Islet precursor cell (in vitro differentiated cells): Measurements from ENCODE around the gene L1CAM.

Source experiments
- DNase-seq: peaks from one replicate; pipeline ENCODE4 v3.0.0-alpha.2; 2018

L1CAM gene

GRCh38 chrX:153922932-153923857 is 37.2 kb upstream of the L1CAM start:
- no peak for DNase-seq

- DNase-seq: no peak
Measured at GRCh38 chrX:153921511-153922446, 35.8 kb upstream of the L1CAM start.

- no peak for DNase-seq
Measured at GRCh38 chrX:153921070-153921469, 35.1 kb upstream of the L1CAM start.

- no peak for DNase-seq
Measured at GRCh38 chrX:153920546-153920945, 34.6 kb upstream of the L1CAM start.

DNA sequence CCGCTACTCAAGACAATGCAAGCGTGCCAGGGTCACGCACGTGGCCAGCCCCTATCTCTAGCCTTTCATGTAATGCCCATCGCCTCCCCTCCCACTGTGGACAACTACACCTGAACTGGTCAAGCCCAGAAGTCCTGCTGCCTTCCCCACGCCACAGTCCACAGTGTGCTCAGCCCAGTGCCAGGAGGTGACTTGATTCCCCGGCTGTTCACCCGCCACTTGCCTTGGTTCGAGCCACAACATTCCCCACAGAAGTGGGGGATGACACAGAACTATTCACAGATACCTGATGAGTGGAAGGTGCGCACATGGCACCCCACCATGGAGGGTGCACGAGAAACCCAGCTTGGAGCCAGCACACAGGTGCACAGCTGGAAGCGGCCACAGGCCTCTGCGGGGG is 33.3 kb upstream of the L1CAM start:
- no peak for DNase-seq

- DNase-seq: no peak
Measured at GRCh38 chrX:153917869-153918268, 31.9 kb upstream of the L1CAM start.

DNA sequence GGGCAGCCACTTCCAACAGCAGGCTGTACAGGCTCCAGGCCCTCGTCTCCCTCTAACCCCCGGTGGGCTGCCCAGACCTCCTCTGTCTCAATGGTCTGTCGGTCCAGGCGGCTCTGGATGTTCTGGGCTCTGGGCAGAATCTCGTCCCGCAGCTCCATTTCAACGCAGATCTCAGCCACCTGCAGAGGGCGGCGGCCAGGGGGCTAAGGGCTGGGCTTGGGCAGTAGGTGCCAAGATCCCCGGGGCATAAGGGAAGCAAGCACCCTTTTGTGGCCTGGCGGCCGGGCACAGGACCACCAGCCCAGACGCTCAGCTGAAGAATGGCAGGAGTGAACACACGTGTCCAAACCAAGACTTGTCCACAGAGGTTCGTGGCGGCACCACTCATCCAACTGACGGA is 27.7 kb upstream of the L1CAM start:
- DNase-seq: no peak

DNA sequence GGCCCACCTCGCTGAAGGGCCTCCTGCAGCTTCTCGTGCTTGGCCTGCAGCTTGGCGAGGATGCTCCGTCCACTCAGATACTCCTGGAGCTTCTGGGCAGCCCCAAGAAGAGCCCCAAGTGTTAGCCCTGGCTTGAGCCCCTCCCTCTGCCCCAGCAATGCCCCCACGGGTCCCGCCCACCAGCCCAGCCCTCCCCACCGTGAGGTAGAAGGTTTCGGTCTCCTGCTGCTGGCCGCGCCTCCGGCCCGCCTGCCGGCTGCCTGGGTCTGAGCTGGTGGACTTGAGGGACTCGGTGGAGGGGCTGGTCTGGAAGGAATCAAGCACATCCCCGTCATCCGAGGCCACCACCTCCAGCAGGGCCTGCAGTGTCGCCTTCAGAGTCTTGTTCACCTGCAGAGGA is 27.2 kb upstream of the L1CAM start:
- peak; percentile 39 for DNase-seq

DNA sequence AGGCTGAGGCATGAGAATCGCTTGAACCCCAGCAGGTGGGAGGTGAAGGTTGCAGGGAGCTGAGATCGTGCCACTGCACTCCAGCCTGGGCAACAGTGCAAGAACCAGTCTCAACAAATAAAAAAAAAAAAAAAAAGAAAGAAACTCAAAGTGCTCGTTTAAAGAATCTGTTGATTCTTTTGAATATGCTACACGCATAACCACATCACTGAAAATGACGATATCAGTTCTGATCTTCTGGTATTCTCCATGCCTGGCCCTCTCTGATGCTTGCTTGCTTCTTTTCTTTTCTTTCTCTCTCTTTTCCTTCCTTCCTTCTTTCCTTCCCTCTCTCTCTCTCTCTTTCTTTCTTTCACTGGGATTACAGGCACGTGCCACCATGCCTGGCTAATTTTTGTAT is 25.8 kb upstream of the L1CAM start:
- no peak for DNase-seq

GRCh38 chrX:153910446-153910845 is 24.5 kb upstream of the L1CAM start:
- DNase-seq: no peak

- DNase-seq: no peak
Measured at GRCh38 chrX:153909980-153910360, 24.0 kb upstream of the L1CAM start.

DNA sequence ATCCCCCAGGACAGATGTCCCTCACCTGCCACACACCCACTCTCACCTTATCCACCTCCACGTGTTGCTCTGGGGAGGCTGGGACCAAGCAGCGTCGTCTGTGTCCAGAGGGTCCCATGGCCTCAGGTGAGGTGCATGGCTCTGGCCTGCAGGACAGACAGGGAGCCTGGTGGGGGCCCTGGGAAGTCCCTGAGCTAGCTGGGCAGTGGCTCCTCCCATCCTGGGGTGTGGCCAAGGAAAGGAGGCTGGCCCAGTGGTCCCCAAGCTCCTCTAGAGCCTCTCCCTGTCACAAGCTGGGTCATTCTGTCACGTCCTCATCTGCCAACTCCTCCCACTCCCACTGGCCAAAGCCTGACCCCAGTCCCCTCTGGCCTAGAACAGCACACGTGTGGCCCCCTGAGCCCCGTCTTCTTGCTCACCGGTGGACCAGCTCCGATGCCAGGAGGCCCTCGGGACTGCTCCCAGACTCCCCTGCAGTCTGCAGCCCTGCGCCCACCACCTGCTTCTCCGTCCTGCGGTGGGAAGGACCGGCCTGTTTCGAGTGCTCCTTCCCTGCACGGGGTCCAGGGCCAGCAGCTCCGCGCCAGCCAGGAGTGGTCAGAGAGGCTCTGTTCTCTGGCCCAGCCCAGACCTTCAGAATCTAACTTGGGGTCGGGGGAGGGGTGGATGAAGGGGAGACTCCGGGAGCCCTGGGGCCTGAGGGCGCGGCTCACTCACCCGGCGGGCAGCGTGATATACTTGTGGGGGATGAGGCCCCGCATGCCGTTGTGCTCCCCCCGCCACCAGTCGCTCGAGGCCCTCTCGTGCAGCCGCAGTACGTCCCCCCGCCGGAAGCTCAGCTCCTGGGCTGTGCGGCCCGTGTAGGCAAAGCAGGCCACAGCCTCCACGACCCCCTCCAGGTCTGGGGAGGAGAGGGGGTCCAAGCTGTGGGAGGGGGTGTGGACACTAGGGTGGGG is 23.3 kb upstream of the L1CAM start:
- DNase-seq: no peak

GRCh38 chrX:153908219-153908860 is 22.4 kb upstream of the L1CAM start:
- no peak for DNase-seq

DNA sequence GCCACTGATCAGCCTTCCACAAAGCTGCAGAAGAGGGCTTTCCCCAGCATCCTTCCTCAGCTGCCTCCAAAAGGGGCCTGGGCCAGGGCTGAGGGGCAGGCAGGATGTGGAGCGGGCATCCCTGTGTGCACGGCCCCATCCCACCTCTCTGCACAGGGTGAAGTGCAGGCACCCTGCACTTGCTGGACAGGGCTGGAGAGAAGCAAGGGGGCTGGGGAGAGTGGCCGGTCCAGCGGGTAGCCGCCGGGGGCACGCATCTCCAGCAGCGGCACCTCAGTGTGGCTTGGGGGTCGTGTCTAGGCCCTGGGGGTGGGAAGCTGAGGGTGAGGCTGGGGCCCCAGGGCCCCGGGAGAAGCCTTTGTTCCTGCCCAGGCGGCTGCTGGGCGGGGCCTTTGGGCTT is 21.5 kb upstream of the L1CAM start:
- no peak for DNase-seq

DNA sequence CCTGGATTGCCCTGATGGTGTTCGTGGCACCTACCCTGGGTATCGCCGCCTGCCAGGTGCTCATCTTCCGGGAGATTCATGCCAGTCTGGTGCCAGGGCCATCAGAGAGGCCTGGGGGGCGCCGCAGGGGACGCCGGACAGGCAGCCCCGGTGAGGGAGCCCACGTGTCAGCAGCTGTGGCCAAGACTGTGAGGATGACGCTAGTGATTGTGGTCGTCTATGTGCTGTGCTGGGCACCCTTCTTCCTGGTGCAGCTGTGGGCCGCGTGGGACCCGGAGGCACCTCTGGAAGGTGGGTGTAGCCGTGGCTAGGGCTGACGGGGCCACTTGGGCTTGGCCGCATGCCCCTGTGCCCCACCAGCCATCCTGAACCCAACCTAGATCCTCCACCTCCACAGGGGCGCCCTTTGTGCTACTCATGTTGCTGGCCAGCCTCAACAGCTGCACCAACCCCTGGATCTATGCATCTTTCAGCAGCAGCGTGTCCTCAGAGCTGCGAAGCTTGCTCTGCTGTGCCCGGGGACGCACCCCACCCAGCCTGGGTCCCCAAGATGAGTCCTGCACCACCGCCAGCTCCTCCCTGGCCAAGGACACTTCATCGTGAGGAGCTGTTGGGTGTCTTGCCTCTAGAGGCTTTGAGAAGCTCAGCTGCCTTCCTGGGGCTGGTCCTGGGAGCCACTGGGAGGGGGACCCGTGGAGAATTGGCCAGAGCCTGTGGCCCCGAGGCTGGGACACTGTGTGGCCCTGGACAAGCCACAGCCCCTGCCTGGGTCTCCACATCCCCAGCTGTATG is 20.3 kb upstream of the L1CAM start:
- no peak for DNase-seq

GRCh38 chrX:153905481-153906095 is 19.6 kb upstream of the L1CAM start:
- no peak for DNase-seq

DNA sequence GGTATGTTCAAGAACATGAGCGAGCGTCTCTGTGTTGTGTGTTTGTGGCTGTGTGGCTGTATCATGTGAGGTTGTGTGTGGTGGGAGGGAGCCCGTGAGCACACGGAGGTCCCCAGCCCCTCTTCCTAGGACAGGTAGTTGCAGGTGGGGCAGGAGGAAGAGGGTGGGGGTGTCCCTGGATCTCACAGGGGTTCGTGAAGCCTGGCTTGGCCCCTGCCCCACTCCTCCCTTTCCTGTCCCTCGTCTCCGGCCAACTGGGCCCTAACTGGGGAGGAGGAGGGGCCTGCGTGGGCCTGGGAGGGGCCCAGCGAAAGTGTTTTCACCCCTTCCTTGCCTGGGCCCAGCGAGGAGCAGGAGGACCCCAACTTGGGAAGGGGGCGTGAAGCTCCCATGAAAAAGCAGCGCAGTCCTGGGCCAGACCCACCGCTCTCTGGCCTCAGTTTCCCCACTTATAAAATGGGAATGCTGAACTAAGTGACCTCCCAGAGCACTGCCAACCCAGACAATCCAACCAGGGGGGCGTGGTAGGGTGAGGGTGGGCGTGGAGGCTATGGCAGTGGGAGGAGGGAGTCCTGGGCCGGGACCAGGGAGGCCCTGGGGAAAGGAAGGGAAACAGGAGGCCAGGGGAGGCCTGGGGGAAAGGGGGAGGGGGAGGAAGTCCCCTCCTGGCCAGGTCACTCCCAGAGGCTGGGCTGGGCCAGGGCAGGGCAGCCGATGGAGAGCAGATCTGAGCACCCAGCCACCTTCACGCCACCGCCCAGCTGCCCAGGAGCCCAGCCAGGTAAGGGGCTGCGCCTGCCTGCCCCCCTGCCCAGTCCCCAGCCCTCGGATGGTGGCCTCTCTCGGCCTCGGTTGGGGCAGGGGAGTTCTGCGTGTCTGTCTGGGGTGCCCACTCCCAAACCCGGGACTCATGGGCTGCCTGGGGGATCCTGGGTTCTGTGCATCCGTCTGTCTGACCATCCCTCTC is 18.3 kb upstream of the L1CAM start, which contains the start of gene AVPR2:
Gene AVPR2, plus strand, starts transcription at position 683 of the 967 bp plus-strand sequence. CDS start 473 bp downstream, outside the sequence.
- no peak for DNase-seq

- no peak for DNase-seq
Measured at GRCh38 chrX:153903238-153903980, 17.4 kb upstream of the L1CAM start.

DNA sequence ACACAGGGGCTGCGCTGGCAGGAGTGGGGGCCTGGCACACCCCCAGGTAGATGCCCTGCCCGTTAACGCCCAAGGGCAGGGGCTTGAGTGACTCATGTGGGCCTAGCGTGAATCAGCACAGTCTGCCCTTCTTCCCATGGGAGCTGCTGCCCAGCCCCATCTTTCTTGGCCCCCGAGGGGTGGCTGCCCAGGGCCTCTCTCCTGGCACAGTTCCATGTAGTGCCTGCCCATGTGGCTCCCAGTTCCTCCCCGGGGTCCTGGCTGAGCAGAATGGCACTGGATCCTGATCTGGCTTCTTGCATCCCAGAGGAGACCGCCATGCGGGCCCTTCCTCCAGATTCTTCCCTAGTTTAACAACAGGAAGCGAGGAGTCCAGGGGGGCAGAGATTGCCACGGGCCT is 16.4 kb upstream of the L1CAM start:
- no peak for DNase-seq
